HepG2 (cell line): Measurements from ENCODE around the gene EIF4G1. TPM values are rescaled to one million over a fixed set of nuclear protein-coding genes. Genes with fewer than 3 reads are reported as not detected.

Experiments
- ARNTL ChIP-seq: sonication (generic); formaldehyde crosslinking; IDR thresholded peaks from 2 replicates; pipeline ENCODE4 v1.4.0; 2020; ENCODE audit warnings: mild to moderate bottlenecking, missing genetic modification reagents
- ELF3 ChIP-seq: IDR thresholded peaks from 2 replicates; pipeline ENCODE4 v1.6.1; 2016; ENCODE audit warnings: missing genetic modification reagents, missing compliant biosample characterization
- GTF2F1 ChIP-seq: fragments of 150-350 bp; IDR thresholded peaks from 2 replicates; pipeline ENCODE4 v1.6.1; 2014; ENCODE audit warnings: low read length
- MIXL1 ChIP-seq: IDR thresholded peaks from 2 replicates; pipeline ENCODE4 v1.6.1; 2016
- MTA1 ChIP-seq: sonication (generic); formaldehyde crosslinking; IDR thresholded peaks from 2 replicates; pipeline ENCODE4 v1.4.0; 2020; ENCODE audit warnings: missing genetic modification reagents, mild to moderate bottlenecking, borderline replicate concordance
- PPARG ChIP-seq: conservative IDR thresholded peaks from 2 replicates; pipeline ENCODE4 v1.6.1; 2016; ENCODE audit warnings: missing biosample characterization, missing genetic modification reagents
- RFX1 ChIP-seq: fragments of 450-650 bp; IDR thresholded peaks from 2 replicates; pipeline ENCODE4 v1.6.1; 2017
- ZNF256 ChIP-seq: sonication (generic); formaldehyde crosslinking; conservative IDR thresholded peaks from 2 replicates; pipeline ENCODE4 v1.4.0; 2020; ENCODE audit warnings: missing genetic modification reagents
- ZNF761 ChIP-seq: sonication (generic); formaldehyde crosslinking; conservative IDR thresholded peaks from 2 replicates; pipeline ENCODE4 v1.4.0; 2020; ENCODE audit warnings: mild to moderate bottlenecking, missing genetic modification reagents
- ZNF773 ChIP-seq: sonication (generic); formaldehyde crosslinking; IDR thresholded peaks from 2 replicates; pipeline ENCODE4 v1.4.0; 2020; ENCODE audit warnings: missing genetic modification reagents, borderline replicate concordance
- polyA plus RNA-seq, 8 experiments: library from polyadenylated mRNA; depleted of rRNA in 3 of 8; stranded (reverse) in 7 of 8; unstranded in 1 of 8; fragments of >200 nt; fragmentation: Illumina TruSeq in 4 of 8; extraction: Trizol in 4 of 8; gene quantifications; 2 replicates each; pipeline versions ENCODE4 v1.2.1 to v1.2.3, GENCODE V29; 2011 to 2016; ENCODE audit warnings: low read depth in 4 of 8, missing spikeins in 1 of 8, mixed read lengths in 1 of 8; ENCODE audit not compliant: insufficient read depth in 1 of 8
- total RNA-seq, 5 experiments: library from RNA; depleted of rRNA; stranded (reverse); fragments of >200 nt; fragmentation: Illumina TruSeq; extraction: Trizol; gene quantifications; 2 replicates each; pipeline ENCODE4 v1.2.3, GENCODE V29; 2016; ENCODE audit warnings: low read depth in 1 of 5
- TF ChIP-seq, protein P1 (sequence below): sonication (generic); formaldehyde crosslinking; IDR thresholded peaks from 2 replicates; pipeline ENCODE4 v1.9.0; 2021; ENCODE audit warnings: missing genetic modification reagents, borderline replicate concordance
- TF ChIP-seq, protein P2 (sequence below): sonication (generic); formaldehyde crosslinking; IDR thresholded peaks from 2 replicates; pipeline ENCODE4 v1.4.0; 2020; ENCODE audit warnings: missing genetic modification reagents
- TF ChIP-seq, protein P3 (sequence below): sonication (generic); formaldehyde crosslinking; IDR thresholded peaks from 2 replicates; pipeline ENCODE4 v1.4.0; 2020; ENCODE audit warnings: missing genetic modification reagents, low read depth, mild to moderate bottlenecking, borderline replicate concordance
- TF ChIP-seq, protein P4 (sequence below): sonication (generic); formaldehyde crosslinking; IDR thresholded peaks from 2 replicates; pipeline ENCODE4 v1.4.0; 2020; ENCODE audit warnings: missing genetic modification reagents
- TF ChIP-seq, protein P5 (sequence below): sonication (generic); formaldehyde crosslinking; IDR thresholded peaks from 2 replicates; pipeline ENCODE4 v1.4.0; 2020; ENCODE audit warnings: missing genetic modification reagents

Gene EIF4G1
- total and polyA plus RNA-seq, 2 of the 13 experiments (the other 11 are each of a cell fraction or from before 2014, with no cell fraction given), result 208 to 213 TPM

DNA sequence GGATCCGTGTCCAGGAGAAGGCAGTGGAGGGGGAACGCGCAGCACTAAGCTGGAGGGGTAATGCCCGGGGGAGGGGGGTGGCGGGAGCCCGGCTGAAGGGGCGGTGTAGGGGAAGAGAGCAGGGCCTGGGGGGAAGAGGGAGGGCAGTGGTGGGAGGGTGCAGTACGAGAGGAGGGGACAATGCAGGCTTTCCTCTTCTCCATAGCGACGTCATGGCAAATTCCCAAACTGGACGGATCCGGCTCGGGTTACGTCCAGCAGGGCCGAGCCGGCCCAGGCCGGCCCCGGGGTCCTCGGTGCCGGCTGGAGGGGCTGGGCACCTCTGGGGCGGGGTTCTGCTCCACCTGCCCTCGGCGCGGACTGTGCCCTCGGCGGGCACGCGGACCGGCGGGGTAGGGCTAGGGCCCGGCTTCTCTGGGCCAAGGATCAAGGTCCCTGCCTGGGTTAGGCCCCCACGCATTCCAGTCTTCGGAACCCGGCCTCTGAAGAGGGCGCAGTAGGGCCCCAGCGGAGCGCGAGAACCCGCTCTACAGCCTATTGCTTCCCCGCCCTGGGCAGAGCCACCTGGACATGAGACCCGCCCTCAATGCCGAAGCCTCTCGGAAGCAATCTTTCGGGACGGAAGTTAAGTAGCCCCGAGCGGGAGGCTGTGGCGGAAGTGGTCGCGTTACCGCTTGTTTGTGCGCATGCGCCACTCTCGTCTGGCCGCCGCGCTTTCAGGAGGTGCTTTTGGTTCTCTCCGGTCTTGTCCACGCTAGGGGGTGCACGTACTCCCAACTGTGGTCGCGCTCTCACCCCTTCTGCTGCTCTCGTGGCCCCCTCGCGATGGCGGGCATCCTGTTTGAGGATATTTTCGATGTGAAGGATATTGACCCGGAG is 48.5 kb downstream of the EIF4G1 start (continued):
- TF ChIP-seq, protein P1, sequence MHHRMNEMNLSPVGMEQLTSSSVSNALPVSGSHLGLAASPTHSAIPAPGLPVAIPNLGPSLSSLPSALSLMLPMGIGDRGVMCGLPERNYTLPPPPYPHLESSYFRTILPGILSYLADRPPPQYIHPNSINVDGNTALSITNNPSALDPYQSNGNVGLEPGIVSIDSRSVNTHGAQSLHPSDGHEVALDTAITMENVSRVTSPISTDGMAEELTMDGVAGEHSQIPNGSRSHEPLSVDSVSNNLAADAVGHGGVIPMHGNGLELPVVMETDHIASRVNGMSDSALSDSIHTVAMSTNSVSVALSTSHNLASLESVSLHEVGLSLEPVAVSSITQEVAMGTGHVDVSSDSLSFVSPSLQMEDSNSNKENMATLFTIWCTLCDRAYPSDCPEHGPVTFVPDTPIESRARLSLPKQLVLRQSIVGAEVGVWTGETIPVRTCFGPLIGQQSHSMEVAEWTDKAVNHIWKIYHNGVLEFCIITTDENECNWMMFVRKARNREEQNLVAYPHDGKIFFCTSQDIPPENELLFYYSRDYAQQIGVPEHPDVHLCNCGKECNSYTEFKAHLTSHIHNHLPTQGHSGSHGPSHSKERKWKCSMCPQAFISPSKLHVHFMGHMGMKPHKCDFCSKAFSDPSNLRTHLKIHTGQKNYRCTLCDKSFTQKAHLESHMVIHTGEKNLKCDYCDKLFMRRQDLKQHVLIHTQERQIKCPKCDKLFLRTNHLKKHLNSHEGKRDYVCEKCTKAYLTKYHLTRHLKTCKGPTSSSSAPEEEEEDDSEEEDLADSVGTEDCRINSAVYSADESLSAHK, result no peak
- TF ChIP-seq ELF3 (CRISPR knock-in tag) (peak; percentile 76), ZNF761 (peak; percentile 59; the same call in 1 of the 2 replicates), MTA1 (CRISPR knock-in tag) (peak; percentile 70; the same call in 1 of the 2 replicates), ZNF773 (CRISPR knock-in tag) (peak; percentile 74; the same call in 1 of the 2 replicates), GTF2F1 (no peak), ARNTL (CRISPR knock-in tag) (0 out of 2 replicates have a peak, but pooled peaks have one; percentile 62), RFX1 (no peak), PPARG (CRISPR knock-in tag) (peak; percentile 90), MIXL1 (CRISPR knock-in tag) (no peak; the same call in none of the 2 replicates), ZNF256 (CRISPR knock-in tag) (no peak)
- TF ChIP-seq, protein P2, sequence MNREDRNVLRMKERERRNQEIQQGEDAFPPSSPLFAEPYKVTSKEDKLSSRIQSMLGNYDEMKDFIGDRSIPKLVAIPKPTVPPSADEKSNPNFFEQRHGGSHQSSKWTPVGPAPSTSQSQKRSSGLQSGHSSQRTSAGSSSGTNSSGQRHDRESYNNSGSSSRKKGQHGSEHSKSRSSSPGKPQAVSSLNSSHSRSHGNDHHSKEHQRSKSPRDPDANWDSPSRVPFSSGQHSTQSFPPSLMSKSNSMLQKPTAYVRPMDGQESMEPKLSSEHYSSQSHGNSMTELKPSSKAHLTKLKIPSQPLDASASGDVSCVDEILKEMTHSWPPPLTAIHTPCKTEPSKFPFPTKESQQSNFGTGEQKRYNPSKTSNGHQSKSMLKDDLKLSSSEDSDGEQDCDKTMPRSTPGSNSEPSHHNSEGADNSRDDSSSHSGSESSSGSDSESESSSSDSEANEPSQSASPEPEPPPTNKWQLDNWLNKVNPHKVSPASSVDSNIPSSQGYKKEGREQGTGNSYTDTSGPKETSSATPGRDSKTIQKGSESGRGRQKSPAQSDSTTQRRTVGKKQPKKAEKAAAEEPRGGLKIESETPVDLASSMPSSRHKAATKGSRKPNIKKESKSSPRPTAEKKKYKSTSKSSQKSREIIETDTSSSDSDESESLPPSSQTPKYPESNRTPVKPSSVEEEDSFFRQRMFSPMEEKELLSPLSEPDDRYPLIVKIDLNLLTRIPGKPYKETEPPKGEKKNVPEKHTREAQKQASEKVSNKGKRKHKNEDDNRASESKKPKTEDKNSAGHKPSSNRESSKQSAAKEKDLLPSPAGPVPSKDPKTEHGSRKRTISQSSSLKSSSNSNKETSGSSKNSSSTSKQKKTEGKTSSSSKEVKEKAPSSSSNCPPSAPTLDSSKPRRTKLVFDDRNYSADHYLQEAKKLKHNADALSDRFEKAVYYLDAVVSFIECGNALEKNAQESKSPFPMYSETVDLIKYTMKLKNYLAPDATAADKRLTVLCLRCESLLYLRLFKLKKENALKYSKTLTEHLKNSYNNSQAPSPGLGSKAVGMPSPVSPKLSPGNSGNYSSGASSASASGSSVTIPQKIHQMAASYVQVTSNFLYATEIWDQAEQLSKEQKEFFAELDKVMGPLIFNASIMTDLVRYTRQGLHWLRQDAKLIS (CRISPR knock-in tag), result peak; percentile 76
- TF ChIP-seq, protein P3, sequence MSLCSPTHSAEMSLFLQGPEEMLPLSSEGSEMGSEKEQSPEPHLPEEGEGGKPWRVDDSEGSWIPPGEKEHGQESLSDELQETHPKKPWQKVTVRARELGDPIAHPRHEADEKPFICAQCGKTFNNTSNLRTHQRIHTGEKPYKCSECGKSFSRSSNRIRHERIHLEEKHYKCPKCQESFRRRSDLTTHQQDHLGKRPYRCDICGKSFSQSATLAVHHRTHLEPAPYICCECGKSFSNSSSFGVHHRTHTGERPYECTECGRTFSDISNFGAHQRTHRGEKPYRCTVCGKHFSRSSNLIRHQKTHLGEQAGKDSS (CRISPR knock-in tag), result 0 out of 2 replicates have a peak, but pooled peaks have one; percentile 74
- TF ChIP-seq, protein P4, sequence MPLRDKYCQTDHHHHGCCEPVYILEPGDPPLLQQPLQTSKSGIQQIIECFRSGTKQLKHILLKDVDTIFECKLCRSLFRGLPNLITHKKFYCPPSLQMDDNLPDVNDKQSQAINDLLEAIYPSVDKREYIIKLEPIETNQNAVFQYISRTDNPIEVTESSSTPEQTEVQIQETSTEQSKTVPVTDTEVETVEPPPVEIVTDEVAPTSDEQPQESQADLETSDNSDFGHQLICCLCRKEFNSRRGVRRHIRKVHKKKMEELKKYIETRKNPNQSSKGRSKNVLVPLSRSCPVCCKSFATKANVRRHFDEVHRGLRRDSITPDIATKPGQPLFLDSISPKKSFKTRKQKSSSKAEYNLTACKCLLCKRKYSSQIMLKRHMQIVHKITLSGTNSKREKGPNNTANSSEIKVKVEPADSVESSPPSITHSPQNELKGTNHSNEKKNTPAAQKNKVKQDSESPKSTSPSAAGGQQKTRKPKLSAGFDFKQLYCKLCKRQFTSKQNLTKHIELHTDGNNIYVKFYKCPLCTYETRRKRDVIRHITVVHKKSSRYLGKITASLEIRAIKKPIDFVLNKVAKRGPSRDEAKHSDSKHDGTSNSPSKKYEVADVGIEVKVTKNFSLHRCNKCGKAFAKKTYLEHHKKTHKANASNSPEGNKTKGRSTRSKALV, result peak; percentile 38; the same call in 1 of the 2 replicates
- TF ChIP-seq, protein P5, sequence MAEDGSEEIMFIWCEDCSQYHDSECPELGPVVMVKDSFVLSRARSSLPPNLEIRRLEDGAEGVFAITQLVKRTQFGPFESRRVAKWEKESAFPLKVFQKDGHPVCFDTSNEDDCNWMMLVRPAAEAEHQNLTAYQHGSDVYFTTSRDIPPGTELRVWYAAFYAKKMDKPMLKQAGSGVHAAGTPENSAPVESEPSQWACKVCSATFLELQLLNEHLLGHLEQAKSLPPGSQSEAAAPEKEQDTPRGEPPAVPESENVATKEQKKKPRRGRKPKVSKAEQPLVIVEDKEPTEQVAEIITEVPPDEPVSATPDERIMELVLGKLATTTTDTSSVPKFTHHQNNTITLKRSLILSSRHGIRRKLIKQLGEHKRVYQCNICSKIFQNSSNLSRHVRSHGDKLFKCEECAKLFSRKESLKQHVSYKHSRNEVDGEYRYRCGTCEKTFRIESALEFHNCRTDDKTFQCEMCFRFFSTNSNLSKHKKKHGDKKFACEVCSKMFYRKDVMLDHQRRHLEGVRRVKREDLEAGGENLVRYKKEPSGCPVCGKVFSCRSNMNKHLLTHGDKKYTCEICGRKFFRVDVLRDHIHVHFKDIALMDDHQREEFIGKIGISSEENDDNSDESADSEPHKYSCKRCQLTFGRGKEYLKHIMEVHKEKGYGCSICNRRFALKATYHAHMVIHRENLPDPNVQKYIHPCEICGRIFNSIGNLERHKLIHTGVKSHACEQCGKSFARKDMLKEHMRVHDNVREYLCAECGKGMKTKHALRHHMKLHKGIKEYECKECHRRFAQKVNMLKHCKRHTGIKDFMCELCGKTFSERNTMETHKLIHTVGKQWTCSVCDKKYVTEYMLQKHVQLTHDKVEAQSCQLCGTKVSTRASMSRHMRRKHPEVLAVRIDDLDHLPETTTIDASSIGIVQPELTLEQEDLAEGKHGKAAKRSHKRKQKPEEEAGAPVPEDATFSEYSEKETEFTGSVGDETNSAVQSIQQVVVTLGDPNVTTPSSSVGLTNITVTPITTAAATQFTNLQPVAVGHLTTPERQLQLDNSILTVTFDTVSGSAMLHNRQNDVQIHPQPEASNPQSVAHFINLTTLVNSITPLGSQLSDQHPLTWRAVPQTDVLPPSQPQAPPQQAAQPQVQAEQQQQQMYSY (CRISPR knock-in tag), result no peak
